Uterine smooth muscle cell (primary cell): Measurements from ENCODE around the gene ATP8B4. TPM values are rescaled to one million over a fixed set of nuclear protein-coding genes. Genes with fewer than 3 reads are reported as not detected.

ENCODE experiments used
- total RNA-seq: library from RNA; depleted of rRNA; stranded (reverse); fragments of >200 nt; gene quantifications from 2 replicates; pipeline ENCODE4 v1.2.3, GENCODE V29; 2014

ATP8B4 gene, protein sequence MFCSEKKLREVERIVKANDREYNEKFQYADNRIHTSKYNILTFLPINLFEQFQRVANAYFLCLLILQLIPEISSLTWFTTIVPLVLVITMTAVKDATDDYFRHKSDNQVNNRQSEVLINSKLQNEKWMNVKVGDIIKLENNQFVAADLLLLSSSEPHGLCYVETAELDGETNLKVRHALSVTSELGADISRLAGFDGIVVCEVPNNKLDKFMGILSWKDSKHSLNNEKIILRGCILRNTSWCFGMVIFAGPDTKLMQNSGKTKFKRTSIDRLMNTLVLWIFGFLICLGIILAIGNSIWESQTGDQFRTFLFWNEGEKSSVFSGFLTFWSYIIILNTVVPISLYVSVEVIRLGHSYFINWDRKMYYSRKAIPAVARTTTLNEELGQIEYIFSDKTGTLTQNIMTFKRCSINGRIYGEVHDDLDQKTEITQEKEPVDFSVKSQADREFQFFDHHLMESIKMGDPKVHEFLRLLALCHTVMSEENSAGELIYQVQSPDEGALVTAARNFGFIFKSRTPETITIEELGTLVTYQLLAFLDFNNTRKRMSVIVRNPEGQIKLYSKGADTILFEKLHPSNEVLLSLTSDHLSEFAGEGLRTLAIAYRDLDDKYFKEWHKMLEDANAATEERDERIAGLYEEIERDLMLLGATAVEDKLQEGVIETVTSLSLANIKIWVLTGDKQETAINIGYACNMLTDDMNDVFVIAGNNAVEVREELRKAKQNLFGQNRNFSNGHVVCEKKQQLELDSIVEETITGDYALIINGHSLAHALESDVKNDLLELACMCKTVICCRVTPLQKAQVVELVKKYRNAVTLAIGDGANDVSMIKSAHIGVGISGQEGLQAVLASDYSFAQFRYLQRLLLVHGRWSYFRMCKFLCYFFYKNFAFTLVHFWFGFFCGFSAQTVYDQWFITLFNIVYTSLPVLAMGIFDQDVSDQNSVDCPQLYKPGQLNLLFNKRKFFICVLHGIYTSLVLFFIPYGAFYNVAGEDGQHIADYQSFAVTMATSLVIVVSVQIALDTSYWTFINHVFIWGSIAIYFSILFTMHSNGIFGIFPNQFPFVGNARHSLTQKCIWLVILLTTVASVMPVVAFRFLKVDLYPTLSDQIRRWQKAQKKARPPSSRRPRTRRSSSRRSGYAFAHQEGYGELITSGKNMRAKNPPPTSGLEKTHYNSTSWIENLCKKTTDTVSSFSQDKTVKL
- 2.1 and 9.9 TPM in 2 replicates for total RNA-seq

DNA sequence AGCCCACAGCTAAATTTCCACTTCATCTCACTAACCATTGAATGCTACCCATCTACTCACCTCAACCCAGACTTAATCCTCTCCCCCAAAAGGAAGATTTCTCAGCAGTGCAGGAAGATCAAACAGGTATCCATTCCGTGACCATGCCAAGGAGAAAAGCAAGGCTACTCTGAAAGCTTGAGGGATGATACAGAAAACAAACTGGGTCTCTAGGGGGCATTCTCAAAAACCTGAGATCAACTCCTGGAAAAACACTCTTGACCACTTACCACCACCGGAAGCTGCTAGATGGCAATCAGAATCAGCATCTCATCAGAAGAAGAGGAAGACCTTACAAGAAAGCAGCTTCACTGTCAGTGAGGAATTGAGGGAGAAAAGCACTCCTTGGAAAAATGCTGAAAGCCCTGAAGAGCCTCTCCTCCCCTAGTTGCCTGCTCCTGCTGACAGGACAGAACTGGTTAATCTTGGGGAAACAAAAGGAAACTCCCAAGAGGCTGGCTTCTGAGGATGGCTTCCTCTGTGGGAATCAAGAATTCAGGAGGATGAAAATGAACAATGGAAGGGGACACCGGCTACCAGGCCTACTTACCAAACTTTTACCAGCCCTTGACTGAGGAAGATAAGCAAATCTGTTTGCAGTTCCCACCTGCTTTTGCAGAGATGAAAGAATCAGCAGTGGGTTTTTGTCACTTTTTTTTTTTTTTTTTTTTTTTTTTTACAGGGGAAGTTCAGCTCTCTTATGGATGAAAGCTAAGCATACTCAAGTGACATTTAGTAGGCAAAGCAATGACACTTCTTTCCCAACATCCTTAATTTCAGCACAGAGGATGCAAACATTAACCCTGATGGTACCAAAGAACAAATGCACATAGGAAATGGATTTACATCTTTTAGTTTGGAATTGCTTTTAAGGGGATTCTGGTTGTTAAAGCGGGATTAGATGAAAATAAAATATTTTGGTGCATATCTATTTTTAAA, at the start of gene ATP8B4:
TSS of gene ATP8B4 (minus strand) at position 171 of the 978 bp plus-strand sequence. CDS start 12,267 bp downstream, outside the sequence.

Other genes with a start within 250 kb of the ATP8B4 start
- 0.22 and 0.50 TPM in 2 replicates for gene SLC27A2, start 63.0 kb upstream of the ATP8B4 start, total RNA-seq
- 0.11 TPM in 1 of 2 replicates, not detected in the other for gene HDC, start 146.5 kb upstream of the ATP8B4 start, total RNA-seq
- 53.9 and 66.5 TPM in 2 replicates for gene GABPB1, start 236.0 kb upstream of the ATP8B4 start, total RNA-seq